GM12878 (cell line): ENCODE data around the gene TRHDE. TPM values are rescaled to one million over a fixed set of nuclear protein-coding genes. Genes with fewer than 3 reads are reported as not detected.

ENCODE experiments used
- ATAC-seq: fragments of 200-7000 bp; cut with Tn5 transposase; 3 replicates; pipeline ENCODE4 v1.9.1; 2020; ENCODE audit warnings: mild to moderate bottlenecking, moderate library complexity
- BruUV-seq: library from RNA; stranded (reverse); fragments of 400-500 nt; replicated peaks from 2 replicates; lab custom pipeline; 2021; lab: Mats Ljungman, UMichigan
- CTCF ChIA-PET: fragments of 300-600 bp; sonication (Branson Sonifier 250); formaldehyde crosslinking; extraction: SDS; loops from one replicate; lab custom pipeline; 2021; ENCODE audit warnings: inconsistent platforms; lab: Yijun Ruan, JAX
- POLR2A ChIA-PET: fragments of 350-600 bp; formaldehyde crosslinking; extraction: SDS; loops from one replicate; lab custom pipeline; 2021; ENCODE audit warnings: inconsistent platforms; lab: Charles Lee
- RAD21 ChIA-PET: fragments of 300-600 bp; sonication (Branson Sonifier 250); formaldehyde crosslinking; loops from one replicate; lab custom pipeline; 2023; ENCODE audit warnings: antibody characterized with exemption; ENCODE audit not compliant: unreplicated experiment; lab: Charles Lee
- SMC1A ChIA-PET: fragments of 300-600 bp; sonication (Branson Sonifier 250); formaldehyde crosslinking; loops from one replicate; lab custom pipeline; 2023; ENCODE audit not compliant: unreplicated experiment, uncharacterized antibody; lab: Charles Lee
- DNase-seq: peaks from one replicate; pipeline ENCODE4 v3.0.0-alpha.2; 2011; ENCODE audit warnings: low read depth, low spot score
- FAIRE-seq: peaks from 3 replicates; lab custom pipeline; 2011; peaks lifted over from hg19 to GRCh38; lab: Jason Lieb, UNC
- H2AFZ ChIP-seq: 2 replicates; pipeline ENCODE4 v1.6.0; 2011; ENCODE audit warnings: low read depth, low read length, control low read depth; ENCODE audit not compliant: control insufficient read depth
- H3K27ac ChIP-seq: 2 replicates; pipeline ENCODE4 v1.5.1; 2011; ENCODE audit warnings: control low read depth; ENCODE audit not compliant: control insufficient read depth, insufficient read depth
- H3K27me3 ChIP-seq, 2 experiments: replicated peaks in 1 of 2; 2 replicates each; pipeline versions ENCODE4 v1.6.0 to v1.6.1; 2011; ENCODE audit warnings: low read length in 1 of 2; ENCODE audit not compliant: control insufficient read depth in 2 of 2, insufficient read depth in 2 of 2
- H3K36me3 ChIP-seq, 2 experiments: 2 replicates each; pipeline ENCODE4 v1.5.1; 2011; ENCODE audit warnings: low read length in 1 of 2; ENCODE audit not compliant: control insufficient read depth in 2 of 2, insufficient read depth in 2 of 2
- H3K4me1 ChIP-seq: 2 replicates; pipeline ENCODE4 v1.6.1; 2011; ENCODE audit warnings: mild to moderate bottlenecking, low read length, moderate library complexity, mixed read lengths; ENCODE audit not compliant: control insufficient read depth, insufficient read depth
- H3K4me2 ChIP-seq: 2 replicates; pipeline ENCODE4 v1.6.0; 2011; ENCODE audit warnings: control low read depth; ENCODE audit not compliant: control insufficient read depth, insufficient read depth
- H3K4me3 ChIP-seq: fragments of 200-600 bp; sonication (generic); 2 replicates; pipeline ENCODE4 v1.5.1; 2016
- H3K79me2 ChIP-seq: 2 replicates; pipeline ENCODE4 v1.6.0; 2011; ENCODE audit warnings: low read length; ENCODE audit not compliant: control insufficient read depth, insufficient read depth
- H3K9ac ChIP-seq: 2 replicates; pipeline ENCODE4 v1.8.0; 2011; ENCODE audit warnings: low read length, control low read depth, mixed read lengths; ENCODE audit not compliant: control insufficient read depth, insufficient read depth
- H3K9me3 ChIP-seq: replicated peaks from 3 replicates; pipeline ENCODE4 v1.5.1; 2011; ENCODE audit warnings: mild to moderate bottlenecking, low read length; ENCODE audit not compliant: control insufficient read depth, insufficient read depth
- H4K20me1 ChIP-seq: 2 replicates; pipeline ENCODE4 v1.6.0; 2011; ENCODE audit not compliant: control insufficient read depth, insufficient read depth
- HCFC1 ChIP-seq: fragments of 150-350 bp; IDR thresholded peaks from 2 replicates; pipeline ENCODE4 v1.6.1; 2014; ENCODE audit warnings: low read length
- NR2F1 ChIP-seq: fragments of 450-650 bp; conservative IDR thresholded peaks from 2 replicates; pipeline ENCODE4 v1.6.1; 2017; ENCODE audit warnings: mild to moderate bottlenecking
- POLR2A ChIP-seq: IDR thresholded peaks from 2 replicates; pipeline ENCODE4 v1.6.1; 2011; ENCODE audit warnings: low read depth, mild to moderate bottlenecking, low read length
- PRDM15 ChIP-seq: fragments of 450-650 bp; formaldehyde crosslinking; IDR thresholded peaks from 2 replicates; pipeline ENCODE4 v1.4.0; 2020; ENCODE audit warnings: mild to moderate bottlenecking, moderate library complexity
- SPI1 ChIP-seq: IDR thresholded peaks from 2 replicates; pipeline ENCODE4 v1.6.1; 2011; ENCODE audit warnings: low read depth, mild to moderate bottlenecking, low read length, moderate library complexity, borderline replicate concordance; ENCODE audit not compliant: insufficient read depth
- SRF ChIP-seq, 2 experiments: IDR thresholded peaks; 2 replicates each; pipeline ENCODE4 v1.6.1; 2011; ENCODE audit warnings: low read depth in 2 of 2, low read length in 2 of 2, mild to moderate bottlenecking in 1 of 2, moderate library complexity in 1 of 2
- TCF7 ChIP-seq: IDR thresholded peaks from 2 replicates; pipeline ENCODE4 v1.6.1; 2014; ENCODE audit warnings: antibody characterized with exemption, borderline replicate concordance
- ZNF622 ChIP-seq: fragments of 450-650 bp; IDR thresholded peaks from 2 replicates; pipeline ENCODE4 v1.6.1; 2017; ENCODE audit warnings: mild to moderate bottlenecking, inconsistent platforms
- WGBS: methylation state at CpG from one replicate; pipeline ENCODE4 v1.1.6; 2016; ENCODE audit warnings: low lambda C conversion rate; ENCODE audit not compliant: insufficient replicate concordance, insufficient coverage; ENCODE audit errors: missing lambda C conversion rate; 5-methylcytosine and 5-hydroxymethylcytosine counted together
- in situ Hi-C: fragments of 300-500 bp; cut with MboI; formaldehyde crosslinking; loops from 9 replicates; pipeline ENCODE4 v1.14.3; 2018; ENCODE audit warnings: mixed read lengths
- intact Hi-C: fragments of 100-400 bp; cut with micrococcal nuclease; formaldehyde crosslinking; loops from one replicate; pipeline ENCODE4 v1.14.2; 2022; ENCODE audit not compliant: unreplicated experiment
- polyA plus RNA-seq, 11 experiments: library from polyadenylated mRNA; depleted of rRNA in 4 of 11; unstranded in 6 of 11; stranded (reverse) in 5 of 11; fragments of >200 nt; fragmentation: Nextera tagmentation in 4 of 11; fragmentation: Illumina TruSeq in 1 of 11; extraction: Ambion mirVana in 4 of 11; extraction: Trizol in 1 of 11; gene quantifications; 1 replicate in 1 of 11; 2 replicates in 10 of 11; pipeline versions ENCODE4 v1.2.1 to v1.2.3, GENCODE V29; 2011 to 2016; ENCODE audit warnings: inconsistent platforms in 2 of 11, missing spikeins in 2 of 11, low read depth in 1 of 11
- total RNA-seq, 4 experiments: library from RNA; depleted of rRNA in 3 of 4; stranded (reverse); fragments of >200 nt in 3 of 4; fragmentation: Illumina TruSeq in 1 of 4; extraction: Trizol in 1 of 4; gene quantifications; 2 replicates each; pipeline versions ENCODE4 v1.2.1 to v1.2.3, GENCODE V29; 2013 to 2021
- TF ChIP-seq, protein P1 (sequence below): fragments of 150-350 bp; IDR thresholded peaks from 2 replicates; pipeline ENCODE4 v1.6.1; 2014; ENCODE audit warnings: mild to moderate bottlenecking, low read depth, low read length
- TF ChIP-seq, protein P2 (sequence below): fragments of 450-650 bp; IDR thresholded peaks from 2 replicates; pipeline ENCODE4 v1.6.1; 2016; ENCODE audit warnings: mild to moderate bottlenecking, moderate library complexity, borderline replicate concordance
- TF ChIP-seq, protein P3 (sequence below): IDR thresholded peaks from 2 replicates; pipeline ENCODE4 v1.6.1; 2011; ENCODE audit warnings: borderline replicate concordance, low read depth, mild to moderate bottlenecking, moderate library complexity, low read length; ENCODE audit not compliant: insufficient read depth, poor library complexity, severe bottlenecking

TRHDE gene
- total and polyA plus RNA-seq, 10 of the 15 experiments (the other 5 are each of a cell fraction or from before 2014, with no cell fraction given): not detected

GRCh38 chr12:72295744-72296143 is 23.6 kb downstream of the TRHDE start (continued):
- TF ChIP-seq, protein P1, sequence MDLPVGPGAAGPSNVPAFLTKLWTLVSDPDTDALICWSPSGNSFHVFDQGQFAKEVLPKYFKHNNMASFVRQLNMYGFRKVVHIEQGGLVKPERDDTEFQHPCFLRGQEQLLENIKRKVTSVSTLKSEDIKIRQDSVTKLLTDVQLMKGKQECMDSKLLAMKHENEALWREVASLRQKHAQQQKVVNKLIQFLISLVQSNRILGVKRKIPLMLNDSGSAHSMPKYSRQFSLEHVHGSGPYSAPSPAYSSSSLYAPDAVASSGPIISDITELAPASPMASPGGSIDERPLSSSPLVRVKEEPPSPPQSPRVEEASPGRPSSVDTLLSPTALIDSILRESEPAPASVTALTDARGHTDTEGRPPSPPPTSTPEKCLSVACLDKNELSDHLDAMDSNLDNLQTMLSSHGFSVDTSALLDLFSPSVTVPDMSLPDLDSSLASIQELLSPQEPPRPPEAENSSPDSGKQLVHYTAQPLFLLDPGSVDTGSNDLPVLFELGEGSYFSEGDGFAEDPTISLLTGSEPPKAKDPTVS: no peak
- no peak for TF ChIP-seq POLR2A

DNA sequence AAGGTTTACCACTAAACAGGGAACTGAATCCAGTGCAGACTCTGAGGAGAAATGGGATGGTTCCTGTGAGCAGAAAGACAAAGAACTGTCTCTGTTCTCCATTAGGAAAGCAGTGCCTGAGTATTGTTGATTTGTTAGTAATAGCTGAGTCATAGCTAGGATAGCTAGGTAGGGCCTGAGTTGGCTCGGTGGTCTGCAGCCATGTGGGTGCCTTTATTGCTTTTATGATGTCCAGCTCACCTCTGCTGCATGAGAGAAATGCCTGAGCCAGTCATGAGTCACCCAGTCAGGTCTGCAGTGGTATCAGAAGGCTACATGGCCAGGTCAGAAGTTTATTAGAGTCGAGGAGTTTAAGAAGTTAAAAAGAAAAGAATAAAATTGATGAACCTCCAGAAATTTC is 24.2 kb downstream of the TRHDE start:
- Histone ChIP-seq H3K9ac (no peak overlapping the region), H3K27ac (no peak overlapping the region), H3K36me3 (no peaks in the 10 kb centered on the region), H3K27me3 (no peaks in the 10 kb centered on the region; a peak in 1 of 4 replicates), H2AFZ (no peak overlapping the region), H4K20me1 (no peaks in the 10 kb centered on the region), H3K4me3 (no peak overlapping the region), H3K4me2 (no peak overlapping the region), H3K4me1 (no peaks in the 10 kb centered on the region), H3K79me2 (no peaks in the 10 kb centered on the region), H3K9me3 (no peaks in the 10 kb centered on the region)
- POLR2A ChIA-PET: no interaction called here
- FAIRE-seq (no peak), ATAC-seq (no peak), DNase-seq (no peak)
- in situ Hi-C loops: no loop called here
- 0% methylated on average over 2 of the region's 2 CpGs for WGBS
- SMC1A ChIA-PET: interaction anchor here (1.4 kb wide), 1 partner anchor 12 kb away, joined by 3 read pairs; no protein-coding TSS in a partner anchor
- RAD21 ChIA-PET: no interaction called here
- BruUV-seq: no TSS peak
- CTCF ChIA-PET: no interaction called here
- intact Hi-C loops: no loop called here
- no peak for TF ChIP-seq HCFC1
- no peak for TF ChIP-seq ZNF622
- TF ChIP-seq NR2F1: no peak
- TF ChIP-seq, protein P2, sequence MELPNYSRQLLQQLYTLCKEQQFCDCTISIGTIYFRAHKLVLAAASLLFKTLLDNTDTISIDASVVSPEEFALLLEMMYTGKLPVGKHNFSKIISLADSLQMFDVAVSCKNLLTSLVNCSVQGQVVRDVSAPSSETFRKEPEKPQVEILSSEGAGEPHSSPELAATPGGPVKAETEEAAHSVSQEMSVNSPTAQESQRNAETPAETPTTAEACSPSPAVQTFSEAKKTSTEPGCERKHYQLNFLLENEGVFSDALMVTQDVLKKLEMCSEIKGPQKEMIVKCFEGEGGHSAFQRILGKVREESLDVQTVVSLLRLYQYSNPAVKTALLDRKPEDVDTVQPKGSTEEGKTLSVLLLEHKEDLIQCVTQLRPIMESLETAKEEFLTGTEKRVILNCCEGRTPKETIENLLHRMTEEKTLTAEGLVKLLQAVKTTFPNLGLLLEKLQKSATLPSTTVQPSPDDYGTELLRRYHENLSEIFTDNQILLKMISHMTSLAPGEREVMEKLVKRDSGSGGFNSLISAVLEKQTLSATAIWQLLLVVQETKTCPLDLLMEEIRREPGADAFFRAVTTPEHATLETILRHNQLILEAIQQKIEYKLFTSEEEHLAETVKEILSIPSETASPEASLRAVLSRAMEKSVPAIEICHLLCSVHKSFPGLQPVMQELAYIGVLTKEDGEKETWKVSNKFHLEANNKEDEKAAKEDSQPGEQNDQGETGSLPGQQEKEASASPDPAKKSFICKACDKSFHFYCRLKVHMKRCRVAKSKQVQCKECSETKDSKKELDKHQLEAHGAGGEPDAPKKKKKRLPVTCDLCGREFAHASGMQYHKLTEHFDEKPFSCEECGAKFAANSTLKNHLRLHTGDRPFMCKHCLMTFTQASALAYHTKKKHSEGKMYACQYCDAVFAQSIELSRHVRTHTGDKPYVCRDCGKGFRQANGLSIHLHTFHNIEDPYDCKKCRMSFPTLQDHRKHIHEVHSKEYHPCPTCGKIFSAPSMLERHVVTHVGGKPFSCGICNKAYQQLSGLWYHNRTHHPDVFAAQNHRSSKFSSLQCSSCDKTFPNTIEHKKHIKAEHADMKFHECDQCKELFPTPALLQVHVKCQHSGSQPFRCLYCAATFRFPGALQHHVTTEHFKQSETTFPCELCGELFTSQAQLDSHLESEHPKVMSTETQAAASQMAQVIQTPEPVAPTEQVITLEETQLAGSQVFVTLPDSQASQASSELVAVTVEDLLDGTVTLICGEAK: no peak
- no peak for TF ChIP-seq PRDM15 (CRISPR knock-in tag)
- no peak for TF ChIP-seq SRF (IDR thresholded peaks at IDR 0.05; ENCODE audit: low read depth in 2 of 2, low read length in 2 of 2)
- TF ChIP-seq SPI1: no peak
- no peak for TF ChIP-seq TCF7
- TF ChIP-seq, protein P3, sequence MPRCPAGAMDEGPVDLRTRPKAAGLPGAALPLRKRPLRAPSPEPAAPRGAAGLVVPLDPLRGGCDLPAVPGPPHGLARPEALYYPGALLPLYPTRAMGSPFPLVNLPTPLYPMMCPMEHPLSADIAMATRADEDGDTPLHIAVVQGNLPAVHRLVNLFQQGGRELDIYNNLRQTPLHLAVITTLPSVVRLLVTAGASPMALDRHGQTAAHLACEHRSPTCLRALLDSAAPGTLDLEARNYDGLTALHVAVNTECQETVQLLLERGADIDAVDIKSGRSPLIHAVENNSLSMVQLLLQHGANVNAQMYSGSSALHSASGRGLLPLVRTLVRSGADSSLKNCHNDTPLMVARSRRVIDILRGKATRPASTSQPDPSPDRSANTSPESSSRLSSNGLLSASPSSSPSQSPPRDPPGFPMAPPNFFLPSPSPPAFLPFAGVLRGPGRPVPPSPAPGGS: no peak
